GM12878 (cell line): ENCODE measurements around the gene JAML. TPM values are rescaled to one million over a fixed set of nuclear protein-coding genes. Genes with fewer than 3 reads are reported as not detected.
A peak's percentile ranks its signal among the peaks of the same experiment; 100 is the strongest.

Source experiments
- ATAC-seq: fragments of 200-7000 bp; cut with Tn5 transposase; 3 replicates; pipeline ENCODE4 v1.9.1; 2020; ENCODE audit warnings: mild to moderate bottlenecking, moderate library complexity
- BruUV-seq: library from RNA; stranded (reverse); fragments of 400-500 nt; replicated peaks from 2 replicates; lab custom pipeline; 2021; lab: Mats Ljungman, UMichigan
- CTCF ChIA-PET: fragments of 300-600 bp; sonication (Branson Sonifier 250); formaldehyde crosslinking; extraction: SDS; loops from one replicate; lab custom pipeline; 2021; ENCODE audit warnings: inconsistent platforms; lab: Yijun Ruan, JAX
- POLR2A ChIA-PET: fragments of 350-600 bp; formaldehyde crosslinking; extraction: SDS; loops from one replicate; lab custom pipeline; 2021; ENCODE audit warnings: inconsistent platforms; lab: Charles Lee
- RAD21 ChIA-PET: fragments of 300-600 bp; sonication (Branson Sonifier 250); formaldehyde crosslinking; loops from one replicate; lab custom pipeline; 2023; ENCODE audit warnings: antibody characterized with exemption; ENCODE audit not compliant: unreplicated experiment; lab: Charles Lee
- SMC1A ChIA-PET: fragments of 300-600 bp; sonication (Branson Sonifier 250); formaldehyde crosslinking; loops from one replicate; lab custom pipeline; 2023; ENCODE audit not compliant: unreplicated experiment, uncharacterized antibody; lab: Charles Lee
- DNase-seq: peaks from one replicate; pipeline ENCODE4 v3.0.0-alpha.2; 2011; ENCODE audit warnings: low read depth, low spot score
- FAIRE-seq: peaks from 3 replicates; lab custom pipeline; 2011; peaks lifted over from hg19 to GRCh38; lab: Jason Lieb, UNC
- H2AFZ ChIP-seq: 2 replicates; pipeline ENCODE4 v1.6.0; 2011; ENCODE audit warnings: low read depth, low read length, control low read depth; ENCODE audit not compliant: control insufficient read depth
- H3K27ac ChIP-seq: 2 replicates; pipeline ENCODE4 v1.5.1; 2011; ENCODE audit warnings: control low read depth; ENCODE audit not compliant: control insufficient read depth, insufficient read depth
- H3K27me3 ChIP-seq, 2 experiments: replicated peaks in 1 of 2; 2 replicates each; pipeline versions ENCODE4 v1.6.0 to v1.6.1; 2011; ENCODE audit warnings: low read length in 1 of 2; ENCODE audit not compliant: control insufficient read depth in 2 of 2, insufficient read depth in 2 of 2
- H3K36me3 ChIP-seq, 2 experiments: 2 replicates each; pipeline ENCODE4 v1.5.1; 2011; ENCODE audit warnings: low read length in 1 of 2; ENCODE audit not compliant: control insufficient read depth in 2 of 2, insufficient read depth in 2 of 2
- H3K4me1 ChIP-seq: 2 replicates; pipeline ENCODE4 v1.6.1; 2011; ENCODE audit warnings: mild to moderate bottlenecking, low read length, moderate library complexity, mixed read lengths; ENCODE audit not compliant: control insufficient read depth, insufficient read depth
- H3K4me2 ChIP-seq: 2 replicates; pipeline ENCODE4 v1.6.0; 2011; ENCODE audit warnings: control low read depth; ENCODE audit not compliant: control insufficient read depth, insufficient read depth
- H3K4me3 ChIP-seq: fragments of 200-600 bp; sonication (generic); 2 replicates; pipeline ENCODE4 v1.5.1; 2016
- H3K79me2 ChIP-seq: 2 replicates; pipeline ENCODE4 v1.6.0; 2011; ENCODE audit warnings: low read length; ENCODE audit not compliant: control insufficient read depth, insufficient read depth
- H3K9ac ChIP-seq: 2 replicates; pipeline ENCODE4 v1.8.0; 2011; ENCODE audit warnings: low read length, control low read depth, mixed read lengths; ENCODE audit not compliant: control insufficient read depth, insufficient read depth
- H3K9me3 ChIP-seq: replicated peaks from 3 replicates; pipeline ENCODE4 v1.5.1; 2011; ENCODE audit warnings: mild to moderate bottlenecking, low read length; ENCODE audit not compliant: control insufficient read depth, insufficient read depth
- H4K20me1 ChIP-seq: 2 replicates; pipeline ENCODE4 v1.6.0; 2011; ENCODE audit not compliant: control insufficient read depth, insufficient read depth
- ATF7 ChIP-seq: fragments of 450-650 bp; IDR thresholded peaks from 2 replicates; pipeline ENCODE4 v1.6.1; 2016; ENCODE audit warnings: low read depth, mild to moderate bottlenecking
- CBX3 ChIP-seq: fragments of 200-600 bp; sonication (generic); IDR thresholded peaks from 2 replicates; pipeline ENCODE4 v1.6.1; 2016; ENCODE audit warnings: low read depth, borderline replicate concordance
- GATAD2B ChIP-seq: fragments of 450-650 bp; conservative IDR thresholded peaks from 2 replicates; pipeline ENCODE4 v1.6.1; 2017; ENCODE audit warnings: low read depth, mild to moderate bottlenecking, moderate library complexity
- MEF2B ChIP-seq: fragments of 450-650 bp; IDR thresholded peaks from 2 replicates; pipeline ENCODE4 v1.6.1; 2018; ENCODE audit warnings: mild to moderate bottlenecking, moderate library complexity; ENCODE audit not compliant: partially characterized antibody, poor library complexity, severe bottlenecking
- NFYA ChIP-seq: IDR thresholded peaks from 2 replicates; pipeline ENCODE4 v1.6.1; 2011; ENCODE audit warnings: low read depth, mild to moderate bottlenecking, low read length, improper control_type of control experiment, borderline replicate concordance
- NRF1 ChIP-seq: conservative IDR thresholded peaks from 2 replicates; pipeline ENCODE4 v1.6.1; 2011; ENCODE audit warnings: mild to moderate bottlenecking, low read depth, low read length, improper control_type of control experiment
- RELA ChIP-seq: fragments of 450-650 bp; IDR thresholded peaks from 2 replicates; pipeline ENCODE4 v1.8.0; 2014; ENCODE audit warnings: borderline replicate concordance; ENCODE audit not compliant: partially characterized antibody
- SMC3 ChIP-seq: IDR thresholded peaks from 2 replicates; pipeline ENCODE4 v1.6.1; 2011; ENCODE audit warnings: low read length, improper control_type of control experiment, borderline replicate concordance
- SP1 ChIP-seq: IDR thresholded peaks from one replicate; pipeline ENCODE4 v1.6.1; 2011; ENCODE audit warnings: low read depth, low read length
- TAF1 ChIP-seq: IDR thresholded peaks from 2 replicates; pipeline ENCODE4 v1.6.1; 2011; ENCODE audit warnings: mild to moderate bottlenecking, low read depth, low read length, borderline replicate concordance
- TCF3 ChIP-seq: IDR thresholded peaks from 2 replicates; pipeline ENCODE4 v1.6.1; 2012; ENCODE audit warnings: low read depth, mild to moderate bottlenecking, low read length, borderline replicate concordance; ENCODE audit not compliant: insufficient read depth
- ZNF384 ChIP-seq: IDR thresholded peaks from 2 replicates; pipeline ENCODE4 v1.6.1; 2012; ENCODE audit warnings: low read depth, mild to moderate bottlenecking, low read length, improper control_type of control experiment, borderline replicate concordance
- ZZZ3 ChIP-seq: IDR thresholded peaks from 2 replicates; pipeline ENCODE4 v1.6.1; 2011; ENCODE audit warnings: low read depth; ENCODE audit not compliant: control insufficient read depth, insufficient read length
- WGBS: methylation state at CpG from one replicate; pipeline ENCODE4 v1.1.6; 2016; ENCODE audit warnings: low lambda C conversion rate; ENCODE audit not compliant: insufficient replicate concordance, insufficient coverage; ENCODE audit errors: missing lambda C conversion rate; 5-methylcytosine and 5-hydroxymethylcytosine counted together
- in situ Hi-C: fragments of 300-500 bp; cut with MboI; formaldehyde crosslinking; loops from 9 replicates; pipeline ENCODE4 v1.14.3; 2018; ENCODE audit warnings: mixed read lengths
- intact Hi-C: fragments of 100-400 bp; cut with micrococcal nuclease; formaldehyde crosslinking; loops from one replicate; pipeline ENCODE4 v1.14.2; 2022; ENCODE audit not compliant: unreplicated experiment
- polyA plus RNA-seq, 11 experiments: library from polyadenylated mRNA; depleted of rRNA in 4 of 11; unstranded in 6 of 11; stranded (reverse) in 5 of 11; fragments of >200 nt; fragmentation: Nextera tagmentation in 4 of 11; fragmentation: Illumina TruSeq in 1 of 11; extraction: Ambion mirVana in 4 of 11; extraction: Trizol in 1 of 11; gene quantifications; 1 replicate in 1 of 11; 2 replicates in 10 of 11; pipeline versions ENCODE4 v1.2.1 to v1.2.3, GENCODE V29; 2011 to 2016; ENCODE audit warnings: inconsistent platforms in 2 of 11, missing spikeins in 2 of 11, low read depth in 1 of 11
- total RNA-seq, 4 experiments: library from RNA; depleted of rRNA in 3 of 4; stranded (reverse); fragments of >200 nt in 3 of 4; fragmentation: Illumina TruSeq in 1 of 4; extraction: Trizol in 1 of 4; gene quantifications; 2 replicates each; pipeline versions ENCODE4 v1.2.1 to v1.2.3, GENCODE V29; 2013 to 2021
- TF ChIP-seq, protein P1 (sequence below): fragments of 450-650 bp; IDR thresholded peaks from 2 replicates; pipeline ENCODE4 v1.6.1; 2016; ENCODE audit warnings: mild to moderate bottlenecking
- TF ChIP-seq, protein P2 (sequence below): fragments of 450-650 bp; IDR thresholded peaks from 2 replicates; pipeline ENCODE4 v1.6.1; 2017; ENCODE audit warnings: mild to moderate bottlenecking, moderate library complexity
- TF ChIP-seq, protein P3 (sequence below): fragments of 450-650 bp; IDR thresholded peaks from 2 replicates; pipeline ENCODE4 v1.6.1; 2017; ENCODE audit warnings: borderline replicate concordance

Gene JAML
- total and polyA plus RNA-seq, 10 of the 15 experiments (the other 5 are each of a cell fraction or from before 2014, with no cell fraction given), result 0.60 to 8.1 (median 3.5) TPM

DNA sequence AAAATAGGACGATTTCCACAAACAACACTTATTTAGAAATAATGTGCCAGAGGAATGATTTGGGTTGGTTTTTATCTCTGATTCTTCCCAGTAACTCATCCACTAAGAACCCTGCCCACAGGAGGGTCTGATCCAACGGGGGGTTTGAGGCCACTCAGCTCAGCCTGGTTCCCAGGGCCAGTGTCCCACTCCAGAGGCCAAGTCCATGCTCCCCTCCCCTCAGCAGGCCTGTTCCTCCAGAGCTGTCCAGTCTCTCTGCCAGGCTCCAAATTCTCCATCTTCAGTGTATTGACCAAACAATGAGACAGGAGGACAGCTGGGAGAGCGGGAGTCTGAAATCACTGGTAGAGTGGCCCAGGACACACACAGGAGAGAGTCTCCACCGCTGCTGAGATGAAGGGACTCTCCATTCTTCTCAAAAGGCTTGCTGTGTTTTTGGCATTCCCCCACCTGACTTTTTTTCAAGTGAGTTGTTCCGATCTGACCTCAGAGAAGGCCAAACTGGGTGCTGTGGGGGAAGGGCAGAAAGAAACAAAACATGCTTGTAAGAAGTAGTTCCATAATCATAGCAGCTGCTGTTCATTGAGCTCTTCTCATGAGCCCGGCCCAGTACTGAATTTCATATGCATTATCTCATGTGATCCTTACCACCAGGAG, 30.8 kb downstream of the JAML start:
- CTCF ChIA-PET, result interaction anchor here (0.5 to 1.7 kb wide), 12 partner anchors 9 to 159 kb away, joined by 3 to 8 read pairs (median 4); no protein-coding TSS in a partner anchor
- Histone ChIP-seq H3K4me2 (peak overlapping the region; percentile 39; the same call in 1 of the 2 replicates), H3K27me3 (no peaks in the 10 kb centered on the region; a peak in 1 of 4 replicates), H4K20me1 (no peaks in the 10 kb centered on the region), H3K4me1 (no peaks in the 10 kb centered on the region), H3K4me3 (no peak overlapping the region), H3K9ac (no peak overlapping the region), H3K36me3 (no peaks in the 10 kb centered on the region), H2AFZ (no peak overlapping the region; the same call in 1 of the 2 replicates), H3K79me2 (no peaks in the 10 kb centered on the region), H3K27ac (no peak overlapping the region), H3K9me3 (peaks cover 3% of the 10 kb centered on the region; the same call in 2 of the 3 replicates)
- in situ Hi-C loops (no loop called here), intact Hi-C loops (no loop called here)
- WGBS, result 23% methylated on average over 6 of the region's 6 CpGs
- SMC1A ChIA-PET, result interaction anchor here (0.6 to 2.1 kb wide), 11 partner anchors 8 to 101 kb away, joined by 3 to 13 read pairs (median 3); partner anchors contain the start of gene JAML
- BruUV-seq, result no TSS peak
- POLR2A ChIA-PET, result interaction anchor here (0.8 to 1.3 kb wide), 3 partner anchors 8 to 159 kb away, joined by 3 to 11 read pairs (median 4); no protein-coding TSS in a partner anchor
- FAIRE-seq (no peak), DNase-seq (no peak), ATAC-seq (peak; percentile 82)
- RAD21 ChIA-PET, result interaction anchor here (0.9 to 2.0 kb wide), 8 partner anchors 20 to 246 kb away, joined by 3 to 6 read pairs (median 5); partner anchors contain the start of gene MPZL3
- TF ChIP-seq SP1, result peak; percentile 33
- no peak for TF ChIP-seq NFYA
- TF ChIP-seq SMC3, result 0 out of 2 replicates have a peak, but pooled peaks have one; percentile 5
- peak; percentile 77; the same call in 1 of the 2 replicates for TF ChIP-seq ZNF384
- no peak for TF ChIP-seq TCF3
- TF ChIP-seq NRF1, result no peak
- peak; percentile 19 for TF ChIP-seq MEF2B
- TF ChIP-seq, protein P1, sequence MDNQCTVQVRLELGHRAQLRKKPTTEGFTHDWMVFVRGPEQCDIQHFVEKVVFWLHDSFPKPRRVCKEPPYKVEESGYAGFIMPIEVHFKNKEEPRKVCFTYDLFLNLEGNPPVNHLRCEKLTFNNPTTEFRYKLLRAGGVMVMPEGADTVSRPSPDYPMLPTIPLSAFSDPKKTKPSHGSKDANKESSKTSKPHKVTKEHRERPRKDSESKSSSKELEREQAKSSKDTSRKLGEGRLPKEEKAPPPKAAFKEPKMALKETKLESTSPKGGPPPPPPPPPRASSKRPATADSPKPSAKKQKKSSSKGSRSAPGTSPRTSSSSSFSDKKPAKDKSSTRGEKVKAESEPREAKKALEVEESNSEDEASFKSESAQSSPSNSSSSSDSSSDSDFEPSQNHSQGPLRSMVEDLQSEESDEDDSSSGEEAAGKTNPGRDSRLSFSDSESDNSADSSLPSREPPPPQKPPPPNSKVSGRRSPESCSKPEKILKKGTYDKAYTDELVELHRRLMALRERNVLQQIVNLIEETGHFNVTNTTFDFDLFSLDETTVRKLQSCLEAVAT, result 0 out of 2 replicates have a peak, but pooled peaks have one; percentile 15
- no peak for TF ChIP-seq ZZZ3
- TF ChIP-seq, protein P2, sequence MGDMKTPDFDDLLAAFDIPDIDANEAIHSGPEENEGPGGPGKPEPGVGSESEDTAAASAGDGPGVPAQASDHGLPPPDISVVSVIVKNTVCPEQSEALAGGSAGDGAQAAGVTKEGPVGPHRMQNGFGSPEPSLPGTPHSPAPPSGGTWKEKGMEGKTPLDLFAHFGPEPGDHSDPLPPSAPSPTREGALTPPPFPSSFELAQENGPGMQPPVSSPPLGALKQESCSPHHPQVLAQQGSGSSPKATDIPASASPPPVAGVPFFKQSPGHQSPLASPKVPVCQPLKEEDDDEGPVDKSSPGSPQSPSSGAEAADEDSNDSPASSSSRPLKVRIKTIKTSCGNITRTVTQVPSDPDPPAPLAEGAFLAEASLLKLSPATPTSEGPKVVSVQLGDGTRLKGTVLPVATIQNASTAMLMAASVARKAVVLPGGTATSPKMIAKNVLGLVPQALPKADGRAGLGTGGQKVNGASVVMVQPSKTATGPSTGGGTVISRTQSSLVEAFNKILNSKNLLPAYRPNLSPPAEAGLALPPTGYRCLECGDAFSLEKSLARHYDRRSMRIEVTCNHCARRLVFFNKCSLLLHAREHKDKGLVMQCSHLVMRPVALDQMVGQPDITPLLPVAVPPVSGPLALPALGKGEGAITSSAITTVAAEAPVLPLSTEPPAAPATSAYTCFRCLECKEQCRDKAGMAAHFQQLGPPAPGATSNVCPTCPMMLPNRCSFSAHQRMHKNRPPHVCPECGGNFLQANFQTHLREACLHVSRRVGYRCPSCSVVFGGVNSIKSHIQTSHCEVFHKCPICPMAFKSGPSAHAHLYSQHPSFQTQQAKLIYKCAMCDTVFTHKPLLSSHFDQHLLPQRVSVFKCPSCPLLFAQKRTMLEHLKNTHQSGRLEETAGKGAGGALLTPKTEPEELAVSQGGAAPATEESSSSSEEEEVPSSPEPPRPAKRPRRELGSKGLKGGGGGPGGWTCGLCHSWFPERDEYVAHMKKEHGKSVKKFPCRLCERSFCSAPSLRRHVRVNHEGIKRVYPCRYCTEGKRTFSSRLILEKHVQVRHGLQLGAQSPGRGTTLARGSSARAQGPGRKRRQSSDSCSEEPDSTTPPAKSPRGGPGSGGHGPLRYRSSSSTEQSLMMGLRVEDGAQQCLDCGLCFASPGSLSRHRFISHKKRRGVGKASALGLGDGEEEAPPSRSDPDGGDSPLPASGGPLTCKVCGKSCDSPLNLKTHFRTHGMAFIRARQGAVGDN, result peak; percentile 49; the same call in 1 of the 2 replicates
- TF ChIP-seq TAF1, result 0 out of 2 replicates have a peak, but pooled peaks have one; percentile 22
- no peak for TF ChIP-seq GATAD2B
- TF ChIP-seq, protein P3, sequence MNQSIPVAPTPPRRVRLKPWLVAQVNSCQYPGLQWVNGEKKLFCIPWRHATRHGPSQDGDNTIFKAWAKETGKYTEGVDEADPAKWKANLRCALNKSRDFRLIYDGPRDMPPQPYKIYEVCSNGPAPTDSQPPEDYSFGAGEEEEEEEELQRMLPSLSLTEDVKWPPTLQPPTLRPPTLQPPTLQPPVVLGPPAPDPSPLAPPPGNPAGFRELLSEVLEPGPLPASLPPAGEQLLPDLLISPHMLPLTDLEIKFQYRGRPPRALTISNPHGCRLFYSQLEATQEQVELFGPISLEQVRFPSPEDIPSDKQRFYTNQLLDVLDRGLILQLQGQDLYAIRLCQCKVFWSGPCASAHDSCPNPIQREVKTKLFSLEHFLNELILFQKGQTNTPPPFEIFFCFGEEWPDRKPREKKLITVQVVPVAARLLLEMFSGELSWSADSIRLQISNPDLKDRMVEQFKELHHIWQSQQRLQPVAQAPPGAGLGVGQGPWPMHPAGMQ, result no peak
- 0 out of 2 replicates have a peak, but pooled peaks have one; percentile 27 for TF ChIP-seq ATF7
- TF ChIP-seq RELA, result peak; percentile 49
- TF ChIP-seq CBX3, result no peak
